Measurements from ENCODE around the gene IMMP2L.
A peak's percentile ranks its signal among the peaks of the same experiment; 100 is the strongest.

IMMP2L gene

DNA sequence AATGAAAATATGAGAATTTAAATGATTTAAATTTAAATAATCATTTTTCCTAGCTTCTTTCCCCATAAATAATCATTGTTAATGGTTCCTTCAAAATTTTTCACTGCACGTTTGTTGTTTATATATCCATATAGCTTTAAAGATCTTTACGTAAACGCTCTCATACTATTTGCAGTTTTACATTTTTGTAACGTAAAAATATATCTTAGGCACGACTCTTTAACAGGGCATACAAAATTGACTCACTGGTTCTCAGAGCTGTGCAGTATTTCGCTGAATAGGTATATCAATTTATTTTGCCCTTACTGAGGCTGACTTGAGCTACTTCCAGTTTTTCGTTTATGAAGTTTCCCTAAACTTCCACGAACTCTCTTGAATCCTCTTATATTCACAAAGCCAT is 365.6 kb downstream of the IMMP2L start:
- DNase-seq, result no peak

DNA sequence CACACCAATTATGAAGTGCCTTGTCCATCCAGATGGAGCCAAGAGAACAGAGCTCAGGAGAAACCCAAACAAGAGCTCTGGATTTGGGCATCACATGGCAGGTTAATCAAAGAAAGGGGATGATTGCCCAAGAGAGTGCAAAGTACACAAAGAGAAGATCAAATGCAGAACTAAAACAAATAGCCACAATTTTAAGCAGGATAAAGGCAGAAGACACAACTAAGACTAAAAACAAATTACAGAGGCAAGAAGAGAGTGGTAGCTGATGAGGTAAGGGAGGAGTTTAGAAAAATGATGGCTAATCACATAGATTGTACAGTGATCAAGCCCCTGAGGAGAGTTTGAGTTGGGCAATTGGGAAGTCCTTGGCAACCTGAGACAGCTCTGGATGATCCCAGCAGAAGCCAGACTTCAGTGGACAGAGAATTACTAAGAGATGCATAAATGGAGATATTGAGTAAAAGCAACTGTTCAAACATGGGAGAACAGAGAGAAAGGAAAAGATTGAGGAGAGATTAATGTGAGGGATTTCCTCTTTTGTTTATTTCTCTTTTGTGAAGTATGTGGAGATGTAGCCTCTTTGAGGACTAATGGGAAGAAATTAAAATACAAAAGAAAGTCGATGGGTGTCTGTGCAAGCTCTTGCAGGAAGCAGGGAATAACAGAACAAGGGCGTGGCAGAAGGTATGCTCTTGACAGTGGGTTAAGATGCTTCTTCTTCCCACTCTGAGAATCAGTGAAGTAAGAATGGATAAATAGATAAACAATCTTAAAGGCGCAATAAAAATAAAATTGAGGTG is 369.5 kb downstream of the IMMP2L start:
- no peak for DNase-seq

DNA sequence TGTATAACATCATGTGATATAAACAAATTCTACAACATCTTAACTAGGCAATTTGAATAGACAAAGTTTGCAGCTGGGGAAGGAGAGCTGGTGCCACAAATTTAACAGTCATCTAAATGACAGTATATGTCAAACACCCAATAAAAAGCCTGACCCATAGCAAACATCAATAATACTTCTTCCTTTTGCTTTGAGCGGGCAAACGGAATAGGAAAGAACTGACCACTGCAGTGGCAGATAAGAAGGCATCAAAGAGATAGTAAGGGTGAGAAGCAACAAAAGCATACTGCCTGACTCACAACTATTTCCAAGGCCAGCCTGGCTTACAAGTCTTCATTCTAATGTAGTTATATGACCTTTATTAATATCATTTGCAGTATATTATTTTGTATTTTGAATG is 371.5 kb downstream of the IMMP2L start:
- no peak for DNase-seq

DNA sequence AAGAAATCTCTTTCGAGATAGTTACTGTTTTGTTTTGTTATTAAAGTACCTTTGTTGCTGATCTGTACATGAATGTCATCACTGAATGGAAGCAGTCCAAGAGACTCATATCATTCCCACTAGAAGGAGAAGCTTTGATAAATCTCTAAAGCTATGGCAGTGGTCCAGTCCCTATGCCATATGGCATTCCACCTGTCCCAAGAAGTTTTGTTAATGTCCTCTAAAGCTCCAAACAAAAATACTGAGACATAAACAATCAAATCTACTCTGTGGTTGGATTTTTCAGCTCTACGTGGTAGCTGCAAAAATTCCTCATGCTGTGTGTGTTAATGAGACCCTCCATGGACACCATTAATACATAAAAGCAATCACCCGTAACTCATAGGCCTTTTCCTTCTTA is 377.3 kb downstream of the IMMP2L start:
- DNase-seq, result no peak

DNA sequence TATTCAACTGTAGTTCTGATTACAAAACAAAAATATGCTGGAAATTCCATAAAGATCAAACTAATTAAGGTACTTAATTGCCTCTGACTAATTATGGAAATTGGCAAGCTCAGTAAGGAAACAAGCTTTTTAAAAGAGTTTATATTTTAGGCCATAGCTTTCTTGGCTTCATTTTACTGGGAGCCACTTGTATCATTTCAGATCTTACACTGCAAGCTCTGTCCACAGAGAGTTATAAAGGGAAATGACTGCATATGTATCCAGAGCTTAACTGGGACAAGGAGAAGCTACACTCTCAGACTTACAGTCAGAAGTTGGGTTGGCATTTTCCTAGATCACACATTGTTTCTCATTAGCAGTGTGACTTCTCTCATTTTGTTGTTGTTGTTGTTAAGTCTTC is 379.0 kb downstream of the IMMP2L start:
- peak; percentile 22 for DNase-seq

DNA sequence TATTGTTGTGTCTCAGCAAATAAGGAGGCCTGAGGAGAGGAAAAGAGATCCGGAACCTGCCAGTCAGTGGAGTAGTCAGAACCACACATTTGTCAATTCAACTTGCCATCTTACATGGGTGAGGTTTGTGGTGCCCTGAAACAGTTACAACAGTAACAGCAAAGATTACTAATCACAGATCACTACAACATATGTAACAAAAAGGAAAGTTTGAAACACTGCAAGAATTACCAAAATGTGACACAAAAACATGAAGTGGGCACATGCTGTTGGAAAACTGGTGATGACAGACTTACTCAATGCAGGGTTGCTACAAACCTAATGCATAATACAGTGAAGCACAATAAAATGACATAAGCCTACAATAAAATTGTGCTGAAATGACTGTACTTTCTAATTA is 382.0 kb downstream of the IMMP2L start:
- no peak for DNase-seq

DNA sequence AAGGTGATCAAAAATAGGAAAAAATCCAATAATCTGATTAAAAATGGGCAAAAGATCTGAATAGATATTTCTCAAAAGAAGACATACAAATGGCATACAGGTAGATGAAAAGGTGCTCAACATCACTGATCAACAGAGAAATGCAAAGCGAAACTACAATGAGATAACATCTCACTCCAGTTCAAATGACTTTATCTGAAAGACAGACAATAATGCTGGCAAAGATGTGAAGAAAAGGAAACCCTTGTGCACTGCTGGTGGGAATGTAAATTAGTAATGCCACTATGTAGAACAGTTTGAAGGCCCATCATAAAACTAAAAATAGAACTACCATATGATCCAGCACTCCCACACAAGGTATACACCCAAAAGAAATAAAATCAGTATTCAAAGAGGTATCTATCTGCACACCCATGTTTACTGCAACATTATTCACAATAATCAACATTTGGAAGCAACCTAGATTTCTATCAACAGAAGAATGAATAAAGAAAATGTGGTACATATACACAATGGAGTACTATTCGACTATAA is 386.3 kb downstream of the IMMP2L start:
- no peak for DNase-seq

DNA sequence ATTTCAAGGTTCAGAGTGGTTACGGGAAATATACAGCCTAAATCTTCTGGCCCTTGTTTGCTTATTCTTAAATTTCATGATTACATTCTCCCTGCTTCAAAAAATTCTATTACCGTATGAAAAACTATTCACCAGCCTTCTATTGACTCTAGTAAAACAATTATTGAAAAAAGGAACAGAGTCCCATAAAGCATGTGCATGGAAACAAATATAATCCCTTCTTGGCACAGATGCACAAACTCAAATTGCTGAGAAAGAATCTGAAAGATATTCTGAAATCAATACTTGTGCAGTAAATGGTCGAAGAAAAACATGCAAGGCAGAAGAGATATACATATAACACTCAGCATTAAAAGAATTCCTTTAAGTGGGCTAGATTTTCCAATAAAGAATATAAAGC is 387.8 kb downstream of the IMMP2L start:
- no peak for DNase-seq

DNA sequence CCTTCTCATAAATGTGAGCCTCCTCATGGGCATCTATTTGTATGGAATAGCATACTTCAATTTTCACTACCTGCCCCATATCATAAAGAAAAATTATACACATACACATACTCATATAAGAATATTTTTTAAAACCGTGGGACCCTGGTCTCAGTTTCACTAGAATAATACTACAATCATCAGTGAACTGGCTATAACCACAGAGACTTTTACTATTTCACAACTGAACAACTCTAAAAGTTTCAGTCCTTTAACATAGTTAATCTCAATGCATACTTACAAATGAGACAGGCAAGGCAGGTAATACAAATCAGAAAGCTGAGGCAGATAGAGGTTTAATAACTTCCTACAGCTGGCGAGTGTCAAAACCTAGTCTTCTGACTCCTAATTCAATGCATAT is 388.3 kb downstream of the IMMP2L start:
- DNase-seq, result no peak

DNA sequence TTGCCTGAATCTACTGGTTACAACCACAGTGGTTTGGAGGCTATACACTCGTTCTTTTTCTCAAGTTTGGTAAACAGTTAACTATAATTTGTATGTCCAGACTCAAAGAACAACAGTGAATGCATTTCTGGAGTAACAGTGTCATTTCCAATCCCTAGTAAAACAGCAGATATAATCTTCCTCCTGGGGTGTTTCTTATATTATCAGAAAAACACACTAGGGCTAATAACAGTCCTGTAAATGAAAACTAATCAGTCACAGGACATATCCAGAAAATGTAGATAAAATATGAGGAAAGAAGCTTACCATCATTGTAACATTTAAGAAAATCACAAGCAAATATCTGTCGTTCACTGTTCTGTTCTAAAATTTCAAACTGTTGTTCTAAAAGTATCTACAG is 388.8 kb downstream of the IMMP2L start:
- no peak for DNase-seq

DNA sequence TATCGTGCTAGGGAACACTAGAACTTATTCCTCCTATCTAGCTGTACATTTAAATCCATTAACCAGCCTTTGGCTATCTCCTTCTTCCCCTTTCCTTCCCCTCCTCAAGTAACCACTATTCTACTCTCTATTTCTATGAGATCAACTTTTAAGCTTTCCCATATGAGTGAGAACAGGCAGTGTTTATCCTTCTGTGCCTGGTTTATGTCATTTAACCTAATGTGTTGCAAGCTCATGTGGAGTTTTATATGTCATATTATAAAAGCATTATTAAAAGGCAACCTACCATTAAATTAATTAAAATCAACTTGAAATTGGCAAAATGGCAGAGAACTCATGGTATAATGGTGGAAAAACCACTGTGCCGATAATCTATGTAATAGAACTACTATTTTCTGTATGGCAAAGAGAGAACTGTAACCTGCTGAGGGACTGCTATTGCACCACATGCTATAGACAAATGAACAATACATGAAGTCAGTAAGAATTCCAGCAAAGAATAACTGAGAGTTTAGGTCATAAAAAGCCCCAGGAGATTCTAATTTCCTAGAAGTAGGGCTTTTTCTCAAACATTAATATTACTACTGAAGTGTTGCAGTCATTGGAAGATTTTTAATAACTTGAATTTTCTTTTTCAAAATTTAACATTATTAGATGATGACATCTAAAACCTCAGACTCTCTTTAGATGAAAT is 389.6 kb downstream of the IMMP2L start:
- no peak for DNase-seq

DNA sequence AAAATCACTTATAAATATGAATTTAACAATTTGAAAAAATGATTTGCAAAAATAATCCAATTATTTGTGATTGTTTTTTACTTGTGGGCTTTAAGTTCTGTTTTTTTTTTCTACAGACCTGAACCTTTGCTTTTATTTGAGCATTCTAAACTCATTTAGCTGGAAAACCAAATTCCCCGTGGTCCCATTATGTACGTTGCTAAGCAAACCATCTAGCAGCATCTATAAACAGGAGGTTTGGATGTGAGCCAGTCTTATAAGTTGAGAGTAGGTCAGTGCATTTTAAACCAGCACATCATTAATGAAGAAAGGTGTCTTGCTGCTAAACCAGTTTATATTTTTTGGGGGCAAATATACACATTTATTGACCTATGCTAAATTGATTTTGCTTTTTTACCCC is 394.1 kb downstream of the IMMP2L start:
- no peak for DNase-seq

DNA sequence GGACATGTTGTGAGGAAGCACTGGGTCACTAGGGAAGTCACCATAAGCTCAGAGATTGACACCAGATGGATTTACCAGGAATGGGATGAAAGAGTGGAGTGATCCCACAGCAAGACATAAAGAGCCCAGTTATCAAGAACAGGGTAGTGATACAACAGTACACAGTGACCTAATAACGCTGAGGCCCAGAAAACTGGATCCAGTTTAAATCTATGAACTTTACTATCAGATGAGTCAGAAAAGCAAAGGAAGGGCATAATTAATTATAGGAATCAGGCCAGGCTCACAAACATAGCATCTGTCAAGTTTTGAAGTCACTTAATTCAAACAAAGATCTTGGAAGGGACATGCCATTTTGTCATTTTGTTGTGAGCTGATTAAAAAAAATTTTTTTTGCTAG is 397.9 kb downstream of the IMMP2L start:
- no peak for DNase-seq

DNA sequence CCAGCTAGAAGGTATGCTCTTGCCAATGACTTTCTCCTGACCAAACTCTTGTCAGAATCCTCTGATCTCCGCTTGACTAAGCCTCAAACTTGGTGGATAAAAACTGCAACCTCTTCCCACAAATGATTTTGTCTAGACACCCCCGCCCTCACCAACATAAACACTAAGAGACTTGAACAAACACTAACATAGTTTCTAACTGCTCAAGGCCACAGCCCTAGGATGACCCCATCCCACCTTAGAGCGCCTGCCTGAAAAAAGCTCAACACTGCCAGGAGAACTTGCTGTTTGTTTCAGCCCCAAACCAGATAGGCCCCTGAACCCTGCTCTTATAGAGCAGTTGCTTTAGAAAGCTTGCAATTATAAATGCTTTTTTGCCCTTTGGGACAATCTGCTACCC is 399.6 kb downstream of the IMMP2L start:
- no peak for DNase-seq

DNA sequence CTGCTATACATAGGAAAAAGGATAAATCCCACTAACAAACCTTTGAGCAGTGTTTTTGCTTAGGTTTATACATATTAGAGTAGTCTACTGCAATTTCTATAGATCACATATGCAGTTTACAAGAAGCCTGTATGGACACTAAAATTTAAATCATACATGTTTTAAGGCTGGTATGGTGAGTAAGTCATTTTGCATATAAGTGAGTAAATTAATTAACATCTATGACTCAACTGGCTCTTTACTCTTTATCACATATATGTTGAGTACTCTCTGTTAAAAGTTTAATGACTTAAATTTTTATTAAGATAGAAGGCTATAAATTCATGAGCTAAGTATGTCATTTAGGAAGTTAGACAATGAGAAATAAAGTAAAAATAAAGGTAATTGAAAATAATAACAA is 402.0 kb downstream of the IMMP2L start:
- DNase-seq, result peak; percentile 19

DNA sequence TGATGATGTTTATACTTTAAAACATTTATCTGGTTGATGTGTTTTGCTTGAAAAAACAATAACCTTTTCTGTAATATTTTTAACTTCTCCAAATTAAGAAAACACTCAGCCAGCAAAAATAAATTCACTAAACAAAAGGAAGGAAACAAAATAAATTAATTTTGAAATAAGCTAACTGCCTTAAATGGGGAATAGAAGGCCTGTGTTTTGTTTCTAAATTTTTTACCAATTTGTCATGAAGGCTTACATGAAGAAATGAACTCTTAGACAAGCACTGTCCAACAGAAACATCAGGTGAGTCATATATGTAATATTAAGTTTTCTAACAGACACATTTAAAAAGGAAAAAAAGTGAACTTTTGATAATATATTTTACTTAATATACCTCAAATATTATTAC is 402.9 kb downstream of the IMMP2L start:
- DNase-seq, result peak; percentile 83

DNA sequence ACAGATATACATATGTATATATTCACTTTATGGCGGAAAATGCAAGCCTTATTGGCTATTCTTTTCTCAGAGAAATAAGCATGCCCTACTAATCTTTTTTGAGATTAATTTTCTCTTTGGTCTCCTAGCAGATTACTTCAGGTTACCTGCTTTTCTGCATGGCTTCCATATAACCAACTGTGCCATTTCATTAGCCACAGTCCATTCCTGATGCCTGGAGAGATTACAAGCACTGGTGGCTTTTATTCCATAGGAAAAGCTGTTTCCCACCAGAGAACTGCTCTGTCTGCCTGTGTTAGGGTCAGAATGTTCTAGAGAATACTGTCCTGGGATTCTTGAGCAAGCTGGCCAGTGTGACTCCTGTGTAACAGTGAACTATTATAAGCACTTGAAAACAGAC is 411.6 kb downstream of the IMMP2L start:
- DNase-seq, result no peak

DNA sequence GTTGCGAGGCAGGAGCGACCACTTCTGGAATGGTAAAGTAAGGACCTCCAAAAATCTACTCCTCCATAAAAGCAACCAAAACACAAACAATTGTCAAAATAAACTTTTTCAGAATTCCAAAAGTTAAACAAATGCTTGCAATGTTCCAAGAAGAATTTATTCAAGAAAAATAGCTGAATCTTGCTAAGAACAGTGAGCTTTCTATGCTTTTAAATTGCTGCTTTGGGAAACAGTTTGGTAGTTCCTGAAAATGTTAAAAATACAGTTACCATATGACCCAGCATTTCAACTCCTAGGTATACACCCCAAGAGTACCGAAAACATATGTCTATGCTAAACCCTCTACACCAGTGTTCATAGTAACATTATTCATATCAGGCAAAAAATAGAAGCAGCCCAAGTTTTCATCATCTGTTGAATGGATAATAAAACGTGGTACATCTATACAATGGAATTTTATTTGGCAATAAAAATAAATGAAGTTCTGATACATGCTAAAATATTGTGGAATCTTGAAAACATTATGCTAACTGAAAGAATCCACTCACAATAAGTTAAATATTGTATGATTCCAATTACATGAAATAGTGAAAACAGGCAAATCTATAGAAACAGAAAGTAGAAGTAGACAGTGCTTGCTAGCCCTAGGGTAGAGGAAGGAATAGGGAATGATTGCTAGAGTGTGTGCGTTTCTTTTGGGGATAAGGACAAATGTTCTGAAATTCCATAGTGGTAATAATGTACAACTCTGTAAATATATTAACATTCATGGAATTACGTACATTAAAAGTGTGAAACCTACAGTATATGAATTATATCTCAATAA is 414.4 kb downstream of the IMMP2L start:
- no peak for DNase-seq

DNA sequence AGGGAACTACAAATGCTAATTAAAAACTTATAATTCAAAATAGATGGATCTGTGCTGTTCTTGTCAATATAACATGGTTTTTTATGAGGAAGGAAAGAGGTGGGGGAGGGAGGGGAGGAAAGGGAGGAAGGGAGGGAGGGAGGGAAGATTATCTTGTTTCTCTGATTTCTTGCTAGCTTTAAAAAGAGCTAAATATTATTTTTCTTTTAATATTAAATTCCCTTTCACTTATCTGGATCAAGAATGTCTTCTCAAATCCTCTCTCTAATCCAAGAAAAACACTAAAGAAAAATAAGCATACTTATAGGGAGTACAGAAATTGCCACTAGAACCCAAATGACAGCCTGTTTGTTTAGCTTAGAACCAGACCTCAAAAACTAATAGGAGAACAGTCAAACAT is 416.2 kb downstream of the IMMP2L start:
- no peak for DNase-seq

DNA sequence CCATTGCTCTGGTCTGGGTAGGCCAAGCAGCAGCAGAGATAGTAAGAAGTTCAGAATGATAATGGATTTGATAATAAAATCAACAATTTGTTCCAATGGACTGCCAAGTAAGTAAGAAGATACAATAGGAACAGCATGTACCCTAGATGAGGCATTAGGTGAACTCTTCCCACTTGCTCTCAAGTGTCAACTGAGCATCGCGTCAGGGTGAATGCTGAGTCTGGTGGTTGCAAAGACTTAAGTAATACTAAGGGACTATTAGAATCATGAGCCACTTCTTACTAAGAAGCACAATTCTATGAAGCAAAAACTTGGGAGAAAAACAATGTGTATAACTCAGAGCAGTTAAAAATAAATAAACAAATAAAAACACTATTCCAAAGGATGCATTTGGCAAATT is 416.8 kb downstream of the IMMP2L start:
- DNase-seq, result no peak

DNA sequence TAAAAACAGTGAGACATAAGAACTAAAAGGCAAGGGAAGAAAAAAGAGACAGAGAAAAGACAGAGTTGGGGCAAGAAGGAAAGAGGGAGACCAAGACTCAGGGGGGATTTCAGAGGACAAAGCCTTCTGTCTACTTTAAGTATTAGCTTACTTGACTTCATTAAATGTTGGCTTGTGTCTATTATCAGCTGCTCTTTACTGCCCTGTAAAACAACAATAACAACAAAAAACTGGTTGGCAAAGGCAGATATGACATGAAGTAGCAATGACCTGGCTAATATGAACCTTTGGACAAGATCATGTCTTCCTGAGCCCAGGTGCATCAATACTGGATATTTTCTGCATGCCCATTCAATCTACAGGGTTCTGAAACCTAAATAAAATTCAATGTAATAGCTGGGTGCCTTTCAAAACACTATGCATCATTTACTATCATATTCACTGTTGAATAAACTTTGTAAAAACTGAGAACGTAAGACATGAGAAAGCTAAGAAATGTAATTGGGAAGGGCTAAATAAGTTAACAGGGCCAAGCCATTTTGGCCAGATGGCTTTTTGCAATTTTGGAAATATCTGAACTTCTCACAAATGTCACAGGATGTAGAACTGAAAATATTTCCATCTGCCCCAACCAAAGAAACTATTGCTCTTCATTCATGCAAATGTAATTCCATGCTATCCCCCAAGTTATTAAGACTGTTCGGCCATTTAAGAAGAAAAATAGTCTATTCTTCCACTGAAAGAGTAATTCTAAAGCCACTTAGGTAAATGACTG is 422.0 kb downstream of the IMMP2L start:
- no peak for DNase-seq

DNA sequence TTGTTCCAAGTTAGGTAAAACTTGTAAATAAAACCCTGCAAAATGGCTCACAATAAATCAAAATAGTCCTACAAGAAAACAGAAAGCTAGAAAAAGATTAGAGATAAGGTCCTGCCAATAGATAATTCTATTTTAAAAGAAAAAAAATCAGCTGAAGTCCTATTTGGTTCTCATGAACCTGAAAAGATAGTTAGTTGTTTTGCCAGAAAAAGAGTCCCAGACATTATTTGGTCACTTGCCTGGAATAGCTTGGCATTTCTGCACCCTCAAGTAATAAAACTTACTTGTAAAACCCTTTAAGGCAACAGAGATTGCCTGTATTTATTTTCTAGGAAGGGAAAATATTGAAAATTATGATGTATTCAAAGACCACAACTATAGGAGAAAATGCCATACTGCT is 423.7 kb downstream of the IMMP2L start:
- DNase-seq, result no peak

DNA sequence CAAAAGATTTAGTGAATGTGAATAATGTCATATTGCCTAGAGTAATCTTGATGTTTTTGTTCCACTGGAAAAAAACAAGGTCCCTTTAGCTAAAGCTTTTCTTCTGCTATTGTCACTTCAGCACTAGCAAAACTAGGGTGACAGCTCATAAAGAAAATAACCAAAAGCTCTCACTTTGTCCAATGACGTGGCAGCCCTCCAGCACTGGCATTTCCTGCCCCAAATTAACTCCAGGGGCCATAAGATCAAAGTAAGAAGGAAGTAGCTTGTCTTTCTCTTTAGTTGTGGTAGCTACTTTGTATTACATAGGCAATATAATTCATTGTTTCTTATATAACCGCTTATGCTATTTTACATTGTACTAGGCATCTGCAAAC is 424.1 kb downstream of the IMMP2L start:
- peak; percentile 76 for DNase-seq

Measured in HCEC 1CT (cell line).